Hepatocyte (in vitro differentiated cells): ENCODE data around the gene NF2.

Experiments used
- EZH2 ChIP-seq: fragments of 200-600 bp; sonication (generic); IDR thresholded peaks from 2 replicates; pipeline ENCODE4 v1.6.1; 2016; ENCODE audit warnings: antibody characterized with exemption, mild to moderate bottlenecking, borderline replicate concordance
- EZH2phosphoT487 ChIP-seq: fragments of 200-600 bp; sonication (generic); IDR thresholded peaks from one replicate; pipeline ENCODE4 v1.6.1; 2018; ENCODE audit warnings: antibody characterized with exemption, mild to moderate bottlenecking, low read depth, moderate library complexity; ENCODE audit not compliant: unreplicated experiment, severe bottlenecking
- TF ChIP-seq, protein P1 (sequence below): fragments of 200-600 bp; sonication (generic); IDR thresholded peaks from 2 replicates; pipeline ENCODE4 v1.5.1; 2016; ENCODE audit warnings: antibody characterized with exemption, mild to moderate bottlenecking; ENCODE audit not compliant: poor library complexity

DNA sequence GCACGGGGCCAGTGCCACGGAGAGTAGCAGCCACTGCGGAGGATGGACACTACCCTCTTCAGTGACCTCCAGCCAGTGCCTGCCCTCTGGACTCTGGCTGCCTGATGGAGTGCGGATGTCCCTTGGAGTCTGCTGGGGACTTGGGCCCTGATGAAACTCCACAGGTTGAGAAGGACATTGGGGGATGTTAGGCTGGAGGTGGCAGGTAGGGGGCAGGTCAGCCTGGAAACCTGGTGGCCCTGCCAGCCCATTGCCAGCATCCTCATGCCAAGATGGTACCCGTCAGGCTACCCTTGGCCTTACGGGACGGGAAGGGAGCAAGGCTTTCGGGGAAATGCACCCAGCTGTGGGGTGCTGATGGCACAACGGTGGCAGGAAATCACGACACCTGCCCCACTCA is 120.3 kb downstream of the NF2 start:
- TF ChIP-seq, protein P1, sequence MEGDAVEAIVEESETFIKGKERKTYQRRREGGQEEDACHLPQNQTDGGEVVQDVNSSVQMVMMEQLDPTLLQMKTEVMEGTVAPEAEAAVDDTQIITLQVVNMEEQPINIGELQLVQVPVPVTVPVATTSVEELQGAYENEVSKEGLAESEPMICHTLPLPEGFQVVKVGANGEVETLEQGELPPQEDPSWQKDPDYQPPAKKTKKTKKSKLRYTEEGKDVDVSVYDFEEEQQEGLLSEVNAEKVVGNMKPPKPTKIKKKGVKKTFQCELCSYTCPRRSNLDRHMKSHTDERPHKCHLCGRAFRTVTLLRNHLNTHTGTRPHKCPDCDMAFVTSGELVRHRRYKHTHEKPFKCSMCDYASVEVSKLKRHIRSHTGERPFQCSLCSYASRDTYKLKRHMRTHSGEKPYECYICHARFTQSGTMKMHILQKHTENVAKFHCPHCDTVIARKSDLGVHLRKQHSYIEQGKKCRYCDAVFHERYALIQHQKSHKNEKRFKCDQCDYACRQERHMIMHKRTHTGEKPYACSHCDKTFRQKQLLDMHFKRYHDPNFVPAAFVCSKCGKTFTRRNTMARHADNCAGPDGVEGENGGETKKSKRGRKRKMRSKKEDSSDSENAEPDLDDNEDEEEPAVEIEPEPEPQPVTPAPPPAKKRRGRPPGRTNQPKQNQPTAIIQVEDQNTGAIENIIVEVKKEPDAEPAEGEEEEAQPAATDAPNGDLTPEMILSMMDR = no peak
- no peak for TF ChIP-seq EZH2
- TF ChIP-seq EZH2phosphoT487 = no peak
